Activated CD8-positive, alpha-beta memory T cell treated with anti-CD3 and anti-CD28 coated beads, Interleukin-2, amount 50 U/mL, for 1 hour (primary cell): ENCODE measurements around the gene VOPP1.
"Not testable (repeated sequence)": the region's sequence is repeated elsewhere in the genome, so short reads cannot be mapped to it uniquely, and the experiment has no call there.

Source experiments
- DNase-seq: peaks from one replicate; pipeline ENCODE4 v3.0.0-alpha.2; 2020; ENCODE audit errors: extremely low read depth

VOPP1 gene, protein sequence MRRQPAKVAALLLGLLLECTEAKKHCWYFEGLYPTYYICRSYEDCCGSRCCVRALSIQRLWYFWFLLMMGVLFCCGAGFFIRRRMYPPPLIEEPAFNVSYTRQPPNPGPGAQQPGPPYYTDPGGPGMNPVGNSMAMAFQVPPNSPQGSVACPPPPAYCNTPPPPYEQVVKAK

DNA sequence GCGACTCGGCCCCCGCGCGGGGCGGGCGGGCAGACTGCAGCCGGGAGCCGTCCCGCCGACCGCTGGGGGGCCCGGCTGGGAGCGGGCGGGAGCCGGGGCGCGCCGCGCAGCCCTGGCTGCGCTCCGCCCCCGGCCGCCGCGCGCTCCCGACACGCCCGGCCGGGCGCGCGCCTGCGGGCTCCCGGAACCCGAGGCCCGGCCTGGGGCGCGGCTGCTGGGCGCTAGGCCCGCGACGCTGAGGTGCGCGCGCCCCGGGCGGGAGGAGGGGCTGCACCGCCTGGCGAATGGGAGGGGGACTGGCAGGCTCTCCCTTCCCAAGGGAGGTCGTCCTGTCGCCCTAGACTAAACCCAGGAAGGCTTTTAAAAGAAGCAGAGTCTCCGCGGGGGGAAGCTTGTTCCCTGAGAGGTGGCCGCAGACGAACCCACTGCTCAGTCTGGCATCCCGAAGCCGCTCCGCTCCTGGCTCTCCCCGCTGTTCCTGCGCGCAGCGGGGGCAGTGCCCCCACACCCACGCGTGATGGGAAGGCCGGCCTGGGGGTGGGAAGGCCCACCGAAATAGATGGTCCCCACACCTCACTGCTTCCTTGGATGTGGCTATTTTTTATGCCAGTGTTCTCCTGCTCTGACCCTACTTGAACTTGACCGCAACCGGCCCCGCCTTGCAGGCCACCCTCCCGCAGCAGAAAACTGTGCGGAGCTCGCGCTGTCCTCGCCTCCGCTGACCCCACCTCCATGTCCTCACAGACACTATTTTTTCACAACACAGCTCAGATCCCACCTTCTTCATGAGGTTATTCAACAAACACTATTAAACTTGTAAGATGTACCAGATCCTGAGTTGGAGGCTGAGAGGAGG, at the start of gene VOPP1:
Gene VOPP1, minus strand, starts transcription at position 125 of the 856 bp plus-strand sequence. CDS start 178 bp downstream, outside the sequence.
- DNase-seq, result no peak

GRCh38 chr7:55618913-55619312, 46.6 kb upstream of the VOPP1 start:
- no peak for DNase-seq

- not testable (repeated sequence) for DNase-seq
These were observed 42.2 kb upstream of the VOPP1 start for GRCh38 chr7:55614365-55615064.

DNA sequence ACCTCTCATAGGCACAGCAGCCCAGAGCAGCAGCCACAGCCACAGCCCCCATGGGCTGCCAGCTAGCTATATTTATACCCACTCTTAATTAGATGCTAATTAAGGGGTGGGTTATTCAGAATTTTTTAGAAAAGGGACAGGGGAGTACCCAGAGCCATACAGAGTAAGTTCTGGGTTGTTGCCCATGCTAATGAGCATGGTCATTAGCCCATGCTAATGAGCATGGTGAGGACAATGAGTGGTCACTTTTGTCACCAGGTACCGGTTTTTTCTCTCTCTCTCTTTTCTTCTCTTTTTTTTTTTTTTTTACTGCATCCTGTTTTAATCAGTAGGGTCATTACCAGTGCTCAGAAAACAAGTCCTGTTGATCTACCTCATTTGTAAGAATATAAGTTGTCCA, 37.4 kb upstream of the VOPP1 start:
- not testable (repeated sequence) for DNase-seq

- DNase-seq, result not testable (repeated sequence)
These were observed 33.4 kb upstream of the VOPP1 start for GRCh38 chr7:55605661-55606060.

DNA sequence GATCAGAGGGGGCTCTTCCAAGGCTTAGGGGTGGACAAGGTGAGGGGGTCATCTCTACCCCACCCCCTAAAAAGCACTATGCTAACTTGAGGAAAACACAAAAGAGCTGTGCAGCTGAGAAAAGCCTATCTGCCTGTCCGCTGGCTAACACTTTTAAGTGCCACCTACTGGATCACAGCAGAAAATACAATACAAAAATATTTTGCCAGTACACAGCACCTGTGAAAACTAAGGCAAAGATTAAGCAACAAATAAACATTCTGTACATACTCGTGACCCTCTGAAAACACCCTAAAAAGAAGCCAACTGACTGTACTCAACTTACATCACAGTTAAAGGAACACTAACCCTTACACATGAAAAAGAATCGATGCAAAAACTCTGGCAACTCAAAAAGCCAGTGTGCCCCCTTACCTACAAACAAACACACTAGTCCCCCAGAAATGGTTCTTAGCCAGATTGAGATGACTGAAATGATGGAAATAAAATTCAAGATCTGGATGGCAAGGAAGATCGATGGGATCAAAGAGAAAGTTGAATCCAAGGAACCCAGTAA, 25.7 kb upstream of the VOPP1 start:
- DNase-seq, result not testable (repeated sequence)

DNA sequence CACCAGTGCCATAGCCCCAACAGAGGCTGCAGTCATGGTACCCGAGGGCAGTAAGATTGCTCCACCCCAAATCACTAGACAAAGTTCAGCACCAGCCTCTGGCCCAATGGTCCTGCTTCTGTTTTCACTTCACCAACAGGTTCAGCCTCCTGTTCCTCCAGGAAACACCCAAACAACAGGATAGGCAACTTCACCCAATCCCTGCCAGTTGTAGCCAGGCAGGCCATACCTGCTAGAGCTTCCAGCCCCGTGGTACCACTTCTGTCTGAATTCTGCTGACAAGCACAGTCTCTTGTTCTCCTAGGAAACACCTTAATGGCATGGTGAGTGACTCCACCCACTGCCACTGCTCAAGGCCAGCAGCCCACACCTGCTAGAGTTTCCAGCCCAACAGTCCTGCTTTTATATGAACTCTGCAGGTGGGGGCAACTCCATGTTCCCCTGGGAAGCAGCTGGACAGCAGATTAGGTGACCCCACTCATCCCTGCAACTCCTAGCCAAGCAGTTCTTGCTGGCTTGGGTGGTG, 25.0 kb upstream of the VOPP1 start:
- not testable (repeated sequence) for DNase-seq

GRCh38 chr7:55595511-55595910, 23.2 kb upstream of the VOPP1 start:
- DNase-seq, result no peak

DNA sequence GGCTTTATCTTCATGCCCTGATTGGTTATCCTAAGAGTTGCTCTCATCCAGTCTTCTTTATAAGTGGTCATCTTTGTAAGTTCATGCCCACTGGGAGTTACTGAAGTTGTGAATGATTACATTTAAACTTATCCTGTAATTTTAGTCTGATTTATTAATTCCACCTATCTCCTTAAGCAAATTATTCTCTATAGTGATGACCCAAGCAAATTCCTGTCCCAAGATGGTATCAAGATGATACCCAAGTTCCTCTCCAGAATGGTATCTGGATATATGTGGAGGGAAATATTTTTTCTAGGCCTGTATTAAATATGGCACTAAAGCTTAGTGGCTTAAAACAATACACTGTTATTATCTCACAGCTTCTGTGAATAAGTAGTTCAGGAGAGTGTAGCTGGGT, 22.6 kb upstream of the VOPP1 start:
- DNase-seq, result no peak

- DNase-seq, result no peak
These were observed 22.1 kb upstream of the VOPP1 start for GRCh38 chr7:55594414-55594813.

DNA sequence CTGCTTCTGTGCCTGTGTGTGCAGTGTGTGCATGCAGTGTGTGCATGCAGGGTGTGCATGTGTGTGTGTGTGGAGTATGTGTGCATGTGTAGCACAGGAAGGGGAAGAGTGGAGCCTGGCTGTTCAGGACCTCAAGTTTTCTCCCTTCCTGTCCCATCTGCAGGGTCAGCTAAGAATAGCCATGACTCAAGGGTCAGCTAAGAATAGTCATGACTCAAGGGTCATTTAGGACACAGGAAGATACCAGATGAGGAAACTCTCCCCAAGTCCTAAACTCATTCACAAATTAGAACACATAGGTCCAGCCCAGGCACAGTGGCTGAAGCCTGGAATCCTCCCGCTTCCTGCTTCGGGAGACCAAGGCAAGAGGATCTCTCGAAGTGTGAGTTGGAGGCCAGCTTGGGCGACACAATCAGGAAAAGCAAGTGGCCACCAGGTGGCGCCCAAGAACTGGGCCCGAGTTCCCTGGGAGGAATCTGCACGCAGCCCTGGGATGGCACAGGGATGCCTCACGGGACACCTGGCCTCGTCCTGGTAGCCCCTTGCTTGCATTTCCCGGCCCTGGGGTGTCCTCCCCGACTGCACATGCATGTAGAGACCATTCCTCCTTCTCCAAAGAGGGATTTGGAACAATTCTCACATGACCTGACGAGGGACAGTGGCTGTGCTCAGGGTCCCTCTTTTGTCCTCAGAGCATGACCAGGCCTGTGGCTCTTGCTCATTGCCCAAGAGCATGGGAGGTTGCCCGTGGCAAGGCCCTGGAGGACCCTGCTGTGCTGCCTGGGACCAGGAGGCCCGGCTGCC, 21.4 kb upstream of the VOPP1 start:
- DNase-seq, result no peak

DNA sequence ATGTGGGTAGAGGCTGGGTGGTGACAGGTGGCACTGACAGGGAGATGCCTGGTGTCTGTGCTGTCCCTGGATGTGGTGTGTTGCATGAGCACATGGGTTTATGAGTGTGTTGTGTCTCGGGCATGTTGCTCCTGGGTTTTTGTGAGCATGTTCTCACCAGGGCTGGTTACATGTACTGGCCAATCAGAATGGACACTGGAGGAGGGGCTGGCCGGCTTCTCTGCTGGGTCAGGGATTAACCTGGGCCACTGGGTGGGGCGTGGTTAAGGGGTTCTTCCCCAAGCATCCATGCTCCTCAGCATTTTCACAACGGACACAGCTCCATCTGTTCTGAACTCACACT, 20.8 kb upstream of the VOPP1 start:
- DNase-seq, result no peak

GRCh38 chr7:55592492-55592891, 20.2 kb upstream of the VOPP1 start:
- no peak for DNase-seq

DNA sequence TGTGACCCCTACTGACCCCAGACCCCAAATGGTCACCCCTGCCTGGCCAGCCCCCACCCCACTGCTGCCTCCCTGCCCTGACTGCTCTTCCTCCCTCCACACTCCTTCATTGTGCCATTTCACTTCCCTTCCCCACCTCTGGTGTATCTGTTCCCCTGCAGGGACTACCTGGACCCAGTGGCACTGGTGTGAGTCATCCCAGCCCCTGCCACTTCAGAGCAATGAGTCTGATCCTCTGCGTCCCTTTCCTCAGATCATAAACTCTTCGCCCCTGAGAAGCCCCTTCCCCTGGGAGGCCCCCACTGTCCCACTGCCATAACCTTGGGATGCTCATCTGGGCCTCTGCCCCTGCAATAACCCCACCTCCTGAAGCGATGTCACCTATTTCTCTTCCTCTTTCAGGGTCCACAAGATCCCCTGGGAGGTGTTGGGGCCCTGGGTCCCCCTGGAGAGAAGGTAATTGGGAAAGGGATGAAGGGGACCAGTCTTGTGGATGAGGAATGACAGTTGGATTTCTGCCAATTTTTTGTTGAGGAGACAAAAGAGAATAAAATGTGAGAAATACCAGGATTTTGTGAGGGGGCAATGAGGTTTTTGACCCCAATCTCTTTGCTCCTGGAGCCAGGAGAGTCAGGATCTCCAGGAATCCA, 19.1 kb upstream of the VOPP1 start:
- no peak for DNase-seq

DNA sequence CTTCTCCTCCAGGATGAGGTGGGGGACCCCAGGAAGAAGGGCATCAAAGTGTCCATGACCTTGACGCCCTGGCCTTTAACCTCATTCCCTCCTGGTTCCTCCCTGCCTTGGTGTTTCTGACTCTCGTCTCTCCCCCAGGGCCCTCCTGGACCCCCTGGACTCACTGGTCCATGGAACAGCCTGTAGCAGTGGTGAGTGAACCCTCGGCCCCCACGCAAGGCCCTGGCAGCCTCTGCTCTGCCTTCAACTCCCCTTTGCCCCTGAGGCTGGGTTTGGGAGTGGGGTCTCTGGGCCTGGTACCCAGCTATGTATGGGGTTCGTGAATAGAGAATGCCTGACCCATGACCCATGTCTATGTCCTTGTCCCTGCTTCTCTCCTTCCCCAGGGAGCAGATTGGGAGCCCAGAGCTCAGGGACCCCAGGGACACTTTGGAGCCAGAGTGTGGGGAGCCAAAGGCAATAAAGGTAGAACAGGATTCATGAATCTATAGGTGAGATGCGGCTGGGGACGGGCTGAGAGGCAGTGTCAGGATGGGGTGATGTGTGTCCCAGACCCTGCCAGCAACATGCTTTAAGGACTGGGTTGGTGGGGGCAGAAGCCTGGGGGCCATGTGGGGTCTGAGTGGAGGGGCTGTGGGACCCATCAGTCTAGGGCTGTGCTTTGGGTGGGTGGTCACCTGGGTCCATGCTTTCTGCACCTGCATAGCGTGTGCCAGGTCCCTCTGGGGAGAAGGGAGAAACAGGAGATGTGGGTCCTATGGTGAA, 18.4 kb upstream of the VOPP1 start:
- no peak for DNase-seq

- no peak for DNase-seq
These were observed 17.6 kb upstream of the VOPP1 start for GRCh38 chr7:55589905-55590304.

GRCh38 chr7:55588976-55589604, 16.8 kb upstream of the VOPP1 start:
- DNase-seq, result no peak

GRCh38 chr7:55588379-55588699, 16.0 kb upstream of the VOPP1 start:
- no peak for DNase-seq

- DNase-seq, result no peak
These were observed 15.5 kb upstream of the VOPP1 start for GRCh38 chr7:55587687-55588378.
